HepG2 (cell line): ENCODE results near the gene PSRC1. TPM values are rescaled to one million over a fixed set of nuclear protein-coding genes. Genes with fewer than 3 reads are reported as not detected.
A peak's percentile ranks its signal among the peaks of the same experiment; 100 is the strongest.

Experiments
- ATAC-seq: fragments of 200-7000 bp; cut with Tn5 transposase; 3 replicates; pipeline ENCODE4 v1.9.1; 2020; ENCODE audit warnings: mild to moderate bottlenecking, moderate library complexity
- BruUV-seq: library from RNA; stranded (reverse); fragments of 400-500 nt; replicated peaks from 2 replicates; lab custom pipeline; 2021; lab: Mats Ljungman, UMichigan
- CTCF ChIA-PET: fragments of 300-600 bp; formaldehyde crosslinking; extraction: SDS; loops from one replicate; lab custom pipeline; 2021; ENCODE audit warnings: low total read pairs, inconsistent platforms, low intra/inter-chr PET ratio; lab: Yijun Ruan, JAX
- POLR2A ChIA-PET: fragments of 350-600 bp; sonication (Branson Sonifier 250); formaldehyde crosslinking; loops from one replicate; lab custom pipeline; 2020; ENCODE audit warnings: antibody characterized with exemption, inconsistent platforms; lab: Yijun Ruan, JAX
- DNase-seq: peaks from one replicate; pipeline ENCODE4 v3.0.0-alpha.2; 2015; ENCODE audit warnings: low spot score
- FAIRE-seq: peaks from 3 replicates; lab custom pipeline; 2011; peaks lifted over from hg19 to GRCh38; lab: Jason Lieb, UNC
- H2AFZ ChIP-seq: one replicate; pipeline ENCODE4 v1.6.1; 2011; ENCODE audit warnings: low read length, inconsistent platforms
- H3K27ac ChIP-seq: fragments of 300-600 bp; 3 replicates; pipeline ENCODE4 v1.8.0; 2011; ENCODE audit warnings: mixed run types, mild to moderate bottlenecking, mixed read lengths, low read length, inconsistent platforms; ENCODE audit not compliant: insufficient read depth; ENCODE audit errors: extremely low read length
- H3K27me3 ChIP-seq, 2 experiments: fragments of 200-600 bp in 1 of 2; 2 replicates in 1 of 2; 3 replicates in 1 of 2; pipeline versions ENCODE4 v1.6.0 to v1.8.0; 2011; ENCODE audit warnings: low read length in 2 of 2, mild to moderate bottlenecking in 2 of 2, moderate library complexity in 2 of 2, inconsistent platforms in 1 of 2; ENCODE audit not compliant: insufficient read depth in 2 of 2, control insufficient read depth in 1 of 2
- H3K36me3 ChIP-seq, 2 experiments: fragments of 200-600 bp in 1 of 2; replicated peaks in 1 of 2; 2 replicates in 1 of 2; 3 replicates in 1 of 2; pipeline versions ENCODE4 v1.5.1 to v1.8.0; 2011; ENCODE audit warnings: low read length in 2 of 2, inconsistent platforms in 1 of 2; ENCODE audit not compliant: insufficient read depth in 2 of 2, control insufficient read depth in 1 of 2
- H3K4me1 ChIP-seq: 2 replicates; pipeline ENCODE4 v1.5.1; 2012; ENCODE audit warnings: low read length, inconsistent platforms; ENCODE audit not compliant: insufficient read depth
- H3K4me2 ChIP-seq: 2 replicates; pipeline ENCODE4 v1.6.0; 2011; ENCODE audit warnings: low read depth, low read length, inconsistent platforms
- H3K4me3 ChIP-seq, 3 experiments: fragments of 200-600 bp in 1 of 3; sonication (generic), shearing (Covaris generic) in 1 of 3; replicated peaks in 1 of 3; 2 replicates each; pipeline ENCODE4 v1.5.1; 2011 to 2016; ENCODE audit warnings: low read length in 3 of 3, inconsistent platforms in 2 of 3, low read depth in 2 of 3, mild to moderate bottlenecking in 2 of 3, control low read depth in 1 of 3, mixed read lengths in 1 of 3; ENCODE audit not compliant: insufficient read depth in 1 of 3
- H3K79me2 ChIP-seq: one replicate; pipeline ENCODE4 v1.6.1; 2011; ENCODE audit warnings: low read length, inconsistent platforms; ENCODE audit not compliant: insufficient read depth
- H3K9ac ChIP-seq: 2 replicates; pipeline ENCODE4 v1.6.0; 2011; ENCODE audit warnings: mild to moderate bottlenecking, low read depth, low read length, inconsistent platforms; ENCODE audit not compliant: insufficient read depth
- H3K9me3 ChIP-seq: 2 replicates; pipeline ENCODE4 v1.5.1; 2012; ENCODE audit warnings: mild to moderate bottlenecking, low read length
- H4K20me1 ChIP-seq: 2 replicates; pipeline ENCODE4 v1.6.0; 2011; ENCODE audit warnings: inconsistent platforms, mild to moderate bottlenecking, low read length, moderate library complexity; ENCODE audit not compliant: insufficient read depth
- ADNP ChIP-seq: sonication (generic); formaldehyde crosslinking; IDR thresholded peaks from 2 replicates; pipeline ENCODE4 v1.4.0; 2020; ENCODE audit warnings: missing genetic modification reagents
- ZBTB33 ChIP-seq: sonication (generic); formaldehyde crosslinking; IDR thresholded peaks from 2 replicates; pipeline ENCODE4 v1.4.0; 2020; ENCODE audit warnings: missing genetic modification reagents
- ZNF768 ChIP-seq: sonication (generic); formaldehyde crosslinking; IDR thresholded peaks from 2 replicates; pipeline ENCODE4 v1.4.0; 2020; ENCODE audit warnings: missing genetic modification reagents
- WGBS: methylation state at CpG from one replicate; pipeline ENCODE4 v1.1.6; 2017; ENCODE audit warnings: low lambda C conversion rate; 5-methylcytosine and 5-hydroxymethylcytosine counted together
- in situ Hi-C: cut with HindIII; loops from 2 replicates; pipeline ENCODE4 v1.10.0; 2017; ENCODE audit warnings: low pct_unique_long_range_greater_than_20kb; ENCODE audit not compliant: extremely low pct_ligation_motif_present
- intact Hi-C: fragments of 100-400 bp; cut with micrococcal nuclease; formaldehyde crosslinking; loops from one replicate; pipeline ENCODE4 v1.10.0; 2022; ENCODE audit not compliant: unreplicated experiment
- polyA plus RNA-seq, 8 experiments: library from polyadenylated mRNA; depleted of rRNA in 3 of 8; stranded (reverse) in 7 of 8; unstranded in 1 of 8; fragments of >200 nt; fragmentation: Illumina TruSeq in 4 of 8; extraction: Trizol in 4 of 8; gene quantifications; 2 replicates each; pipeline versions ENCODE4 v1.2.1 to v1.2.3, GENCODE V29; 2011 to 2016; ENCODE audit warnings: low read depth in 4 of 8, missing spikeins in 1 of 8, mixed read lengths in 1 of 8; ENCODE audit not compliant: insufficient read depth in 1 of 8
- total RNA-seq, 5 experiments: library from RNA; depleted of rRNA; stranded (reverse); fragments of >200 nt; fragmentation: Illumina TruSeq; extraction: Trizol; gene quantifications; 2 replicates each; pipeline ENCODE4 v1.2.3, GENCODE V29; 2016; ENCODE audit warnings: low read depth in 1 of 5

Gene PSRC1
- total and polyA plus RNA-seq, 2 of the 13 experiments (the other 11 are each of a cell fraction or from before 2014, with no cell fraction given), result 28.6 to 30.3 TPM

GRCh38 chr1:109258481-109259466 is 24.2 kb downstream of the PSRC1 start:
- intact Hi-C loops (no loop called here), in situ Hi-C loops (no loop called here)
- Histone ChIP-seq H3K36me3 (peaks cover 0 to 10% of the 10 kb centered on the region in 2 experiments; a peak in 1 of 5 replicates), H3K4me1 (peaks cover 25% of the 10 kb centered on the region), H3K79me2 (no peaks in the 10 kb centered on the region), H3K4me2 (no peak overlapping the region), H3K27ac (no peak overlapping the region), H3K9me3 (no peaks in the 10 kb centered on the region), H2AFZ (no peak overlapping the region), H3K9ac (no peak overlapping the region), H3K27me3 (no peaks in the 10 kb centered on the region), H3K4me3 (no peak overlapping the region), H4K20me1 (no peaks in the 10 kb centered on the region)
- POLR2A ChIA-PET, result no interaction called here
- FAIRE-seq (no peak), ATAC-seq (no peak), DNase-seq (no peak)
- TF ChIP-seq ZNF768 (CRISPR knock-in tag) (peak; percentile 93), ZBTB33 (CRISPR knock-in tag) (0 out of 2 replicates have a peak, but pooled peaks have one; percentile 17), ADNP (CRISPR knock-in tag) (no peak)
- WGBS, result 96% methylated on average over 55 of the region's 69 CpGs
- no TSS peak for BruUV-seq
- CTCF ChIA-PET, result no interaction called here
